Fibroblast of mammary gland (primary cell): Measurements from ENCODE around the gene GATM.
"Not testable (repeated sequence)": the region's sequence is repeated elsewhere in the genome, so short reads cannot be mapped to it uniquely, and the experiment has no call there.

Source experiments
- DNase-seq: peaks from one replicate; pipeline ENCODE4 v3.0.0-alpha.2; 2010; ENCODE audit warnings: low read depth
- H3K4me3 ChIP-seq: 2 replicates; pipeline ENCODE4 v1.5.1; 2011; ENCODE audit warnings: low read depth, mild to moderate bottlenecking, low read length, moderate library complexity; ENCODE audit not compliant: control insufficient read depth
- CTCF ChIP-seq: conservative IDR thresholded peaks from 2 replicates; pipeline ENCODE4 v1.5.1; 2011; ENCODE audit warnings: low read depth, low read length, inconsistent platforms; ENCODE audit not compliant: control insufficient read depth, insufficient read depth

Gene GATM

GRCh38 chr15:45371546-45371945 is 6.8 kb downstream of the GATM start:
- no peak overlapping the region for H3K4me3 ChIP-seq
- TF ChIP-seq CTCF: no peak
- no peak for DNase-seq

- not testable (repeated sequence) for DNase-seq, H3K4me3 ChIP-seq
These were observed 8.3 kb downstream of the GATM start for GRCh38 chr15:45370042-45370441.

- not testable (repeated sequence) for DNase-seq, H3K4me3 ChIP-seq
These were observed 11.1 kb downstream of the GATM start for GRCh38 chr15:45367222-45367621.

GRCh38 chr15:45364271-45364670 is 14.1 kb downstream of the GATM start:
- no peak for DNase-seq
- TF ChIP-seq CTCF: no peak
- no peak overlapping the region for H3K4me3 ChIP-seq

GRCh38 chr15:45363801-45364200 is 14.5 kb downstream of the GATM start:
- H3K4me3 ChIP-seq: no peak overlapping the region
- TF ChIP-seq CTCF: no peak
- DNase-seq: no peak

- H3K4me3 ChIP-seq: no peak overlapping the region
- TF ChIP-seq CTCF: no peak
- DNase-seq: no peak
These were observed 15.0 kb downstream of the GATM start for GRCh38 chr15:45363334-45363733.

- no peak for DNase-seq
- no peak overlapping the region for H3K4me3 ChIP-seq
These were observed 15.9 kb downstream of the GATM start for GRCh38 chr15:45362419-45362818.

More at GRCh38 chr15:45362419-45362818, 15.9 kb downstream of the GATM start:
- no peak for TF ChIP-seq CTCF
